Nephron progenitor cell (in vitro differentiated cells): ENCODE measurements around the gene IL18R1.

Experiments used
- DNase-seq: peaks from one replicate; pipeline ENCODE4 v3.0.0; 2021
- H3K27ac Mint-ChIP-seq: 2 replicates; pipeline ENCODE4 v1.8.0; 2021; ENCODE audit warnings: mild to moderate bottlenecking, moderate library complexity, mixed read lengths
- H3K27me3 Mint-ChIP-seq: 2 replicates; pipeline ENCODE4 v1.8.0; 2021; ENCODE audit warnings: mild to moderate bottlenecking, low read depth, mixed read lengths; ENCODE audit not compliant: poor library complexity
- H3K36me3 Mint-ChIP-seq: 2 replicates; pipeline ENCODE4 v1.8.0; 2021; ENCODE audit warnings: low read depth, mixed read lengths
- H3K4me1 Mint-ChIP-seq: 2 replicates; pipeline ENCODE4 v1.8.0; 2021; ENCODE audit warnings: mixed read lengths
- H3K4me3 Mint-ChIP-seq: 2 replicates; pipeline ENCODE4 v1.8.0; 2021; ENCODE audit warnings: mild to moderate bottlenecking, moderate library complexity, mixed read lengths
- H3K9me3 Mint-ChIP-seq: 2 replicates; pipeline ENCODE4 v1.8.0; 2021; ENCODE audit warnings: mild to moderate bottlenecking, moderate library complexity, mixed read lengths
- CTCF ChIP-seq: fragments of 200-600 bp; sonication (generic); IDR thresholded peaks from 2 replicates; pipeline ENCODE4 v1.5.0; 2021; ENCODE audit warnings: antibody characterized with exemption

The IL18R1 gene

GRCh38 chr2:102433973-102434654 lies 78.5 kb downstream of the IL18R1 start:
- H3K4me3 Mint-ChIP-seq, result no peak overlapping the region
- TF ChIP-seq CTCF, result no peak
- DNase-seq, result no peak
- H3K9me3 Mint-ChIP-seq, result no peaks in the 10 kb centered on the region
- no peak overlapping the region for H3K27ac Mint-ChIP-seq
- no peaks in the 10 kb centered on the region for H3K36me3 Mint-ChIP-seq
- peaks cover 8% of the 10 kb centered on the region for H3K27me3 Mint-ChIP-seq
- no peaks in the 10 kb centered on the region for H3K4me1 Mint-ChIP-seq

DNA sequence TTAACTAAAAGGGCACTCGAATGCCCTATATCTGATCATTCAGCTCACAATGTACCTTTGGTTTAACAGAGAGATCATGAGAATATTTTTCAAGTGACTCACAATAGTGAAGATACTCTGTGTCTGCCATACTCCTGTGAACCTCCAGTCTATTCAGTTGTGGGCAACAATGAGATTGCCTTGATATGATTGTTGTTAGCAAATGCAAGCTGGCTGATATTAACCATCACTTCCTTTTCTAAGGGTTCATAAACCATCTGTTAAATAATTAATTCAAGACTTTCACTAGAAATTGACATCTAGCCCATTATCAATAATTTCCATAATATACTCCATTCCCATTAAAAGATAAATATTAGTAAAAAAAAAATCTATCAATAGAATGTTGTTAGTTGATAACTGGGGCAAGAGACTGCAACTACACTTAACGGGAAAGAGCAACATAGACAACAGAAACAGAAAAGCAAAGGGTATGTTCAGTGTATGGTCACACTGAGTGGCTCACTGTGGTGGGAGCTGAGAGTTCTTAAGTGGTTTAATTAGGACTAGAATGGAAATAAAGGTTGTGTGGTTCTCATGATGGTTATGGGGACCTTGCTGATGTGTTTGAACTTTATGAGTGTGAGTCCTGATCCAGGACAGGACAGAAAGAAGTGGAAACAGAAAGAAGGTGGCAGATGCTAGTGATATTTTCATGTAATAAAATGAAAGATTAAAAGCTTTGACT lies 79.2 kb downstream of the IL18R1 start:
- Mint-ChIP-seq H3K4me1 (no peaks in the 10 kb centered on the region), H3K9me3 (no peaks in the 10 kb centered on the region), H3K4me3 (no peak overlapping the region), H3K27me3 (peaks cover 8% of the 10 kb centered on the region), H3K27ac (no peak overlapping the region), H3K36me3 (no peaks in the 10 kb centered on the region)
- no peak for DNase-seq
- TF ChIP-seq CTCF, result no peak

GRCh38 chr2:102435741-102436140 lies 80.1 kb downstream of the IL18R1 start:
- no peak for TF ChIP-seq CTCF
- H3K27ac Mint-ChIP-seq, result no peak overlapping the region
- H3K36me3 Mint-ChIP-seq, result no peaks in the 10 kb centered on the region
- H3K4me1 Mint-ChIP-seq, result no peaks in the 10 kb centered on the region
- no peaks in the 10 kb centered on the region for H3K9me3 Mint-ChIP-seq
- no peak overlapping the region for H3K4me3 Mint-ChIP-seq
- DNase-seq, result no peak
- H3K27me3 Mint-ChIP-seq, result peaks cover 8% of the 10 kb centered on the region

DNA sequence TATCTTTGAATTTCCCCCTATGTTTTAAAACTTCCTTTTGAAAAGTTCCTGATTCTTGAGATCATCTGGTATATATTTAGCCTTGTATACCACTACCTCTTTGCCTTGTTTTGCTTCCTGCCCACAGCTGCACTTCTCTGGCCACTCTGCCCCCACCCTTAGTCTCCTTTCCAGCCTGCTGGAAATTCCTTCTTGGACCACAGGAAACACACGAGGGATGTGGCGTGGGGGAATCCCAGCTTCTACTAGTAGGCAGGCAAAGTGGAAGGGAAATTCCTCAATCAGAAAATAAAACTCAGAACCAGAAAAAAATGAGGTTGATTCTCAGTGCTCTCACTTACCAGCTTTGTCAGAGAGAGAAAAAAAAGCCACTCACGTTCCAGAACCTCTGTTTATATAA lies 80.7 kb downstream of the IL18R1 start:
- H3K27me3 Mint-ChIP-seq, result peaks cover 6% of the 10 kb centered on the region
- no peak overlapping the region for H3K27ac Mint-ChIP-seq
- H3K36me3 Mint-ChIP-seq, result no peaks in the 10 kb centered on the region
- no peaks in the 10 kb centered on the region for H3K9me3 Mint-ChIP-seq
- no peaks in the 10 kb centered on the region for H3K4me1 Mint-ChIP-seq
- no peak overlapping the region for H3K4me3 Mint-ChIP-seq
- TF ChIP-seq CTCF, result no peak
- no peak for DNase-seq

DNA sequence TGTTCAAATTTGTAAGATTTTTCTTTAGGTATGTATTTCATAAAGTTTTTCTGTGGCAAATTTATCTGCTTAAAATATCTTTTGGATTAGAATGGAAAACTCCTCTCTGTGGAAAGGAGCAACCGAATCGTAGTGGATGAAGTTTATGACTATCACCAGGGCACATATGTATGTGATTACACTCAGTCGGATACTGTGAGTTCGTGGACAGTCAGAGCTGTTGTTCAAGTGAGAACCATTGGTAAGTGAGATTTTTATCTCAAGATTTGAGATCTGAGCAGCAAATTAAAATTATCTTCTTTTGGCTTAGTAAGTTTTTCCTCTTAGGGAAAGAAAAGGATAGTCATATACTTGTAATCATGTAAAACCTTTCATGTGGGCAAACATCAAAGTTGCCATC lies 81.5 kb downstream of the IL18R1 start:
- Mint-ChIP-seq H3K27ac (no peak overlapping the region), H3K36me3 (no peaks in the 10 kb centered on the region), H3K4me3 (no peak overlapping the region), H3K4me1 (no peaks in the 10 kb centered on the region), H3K27me3 (peaks cover 4% of the 10 kb centered on the region), H3K9me3 (no peaks in the 10 kb centered on the region)
- TF ChIP-seq CTCF, result no peak
- no peak for DNase-seq

DNA sequence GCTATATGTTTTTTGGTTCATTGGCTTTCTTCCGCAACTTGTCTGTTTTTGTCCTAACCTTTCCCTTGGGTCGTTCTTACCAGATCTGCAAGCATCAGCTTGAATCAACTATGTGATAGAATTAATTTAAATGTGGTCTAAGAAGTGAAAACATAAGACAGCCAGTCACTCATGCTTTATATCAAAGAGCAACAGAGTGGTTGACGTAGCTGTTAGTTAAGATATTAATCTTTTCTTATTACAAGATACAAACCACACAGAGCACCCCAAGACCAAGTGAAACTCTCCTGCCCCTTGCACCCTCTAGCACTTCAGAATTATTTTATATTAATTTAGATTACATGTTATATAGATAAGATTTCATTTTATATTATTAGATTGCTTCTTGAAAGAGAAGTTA lies 82.5 kb downstream of the IL18R1 start:
- no peaks in the 10 kb centered on the region for H3K36me3 Mint-ChIP-seq
- no peak overlapping the region for H3K4me3 Mint-ChIP-seq
- H3K9me3 Mint-ChIP-seq, result no peaks in the 10 kb centered on the region
- no peak overlapping the region for H3K27ac Mint-ChIP-seq
- peaks cover 4% of the 10 kb centered on the region for H3K27me3 Mint-ChIP-seq
- H3K4me1 Mint-ChIP-seq, result no peaks in the 10 kb centered on the region
- TF ChIP-seq CTCF, result no peak
- DNase-seq, result no peak
